K562 (cell line): Measurements from ENCODE around the gene PPP1R9B. TPM values are rescaled to one million over a fixed set of nuclear protein-coding genes. Genes with fewer than 3 reads are reported as not detected.

Experiments
- CHD7 ChIP-seq: fragments of 200-600 bp; sonication (generic); IDR thresholded peaks from one replicate; pipeline ENCODE4 v1.6.1; 2012; ENCODE audit warnings: mild to moderate bottlenecking, low read depth, low read length, inconsistent platforms
- CLOCK ChIP-seq: fragments of 250-450 bp; sonication (Bioruptor Pico); IDR thresholded peaks from 2 replicates; pipeline ENCODE4 v1.4.0; 2020; ENCODE audit warnings: mild to moderate bottlenecking, moderate library complexity, borderline replicate concordance
- HDAC1 ChIP-seq, 2 experiments: fragments of 450-650 bp; IDR thresholded peaks; 2 replicates each; pipeline ENCODE4 v1.6.1; 2016 to 2017; ENCODE audit warnings: inconsistent platforms in 1 of 2, mild to moderate bottlenecking in 1 of 2, moderate library complexity in 1 of 2
- HLTF ChIP-seq: fragments of 450-650 bp; IDR thresholded peaks from 2 replicates; pipeline ENCODE4 v1.6.1; 2016
- KLF10 ChIP-seq: fragments of 250-450 bp; sonication (Bioruptor Pico); IDR thresholded peaks from 2 replicates; pipeline ENCODE4 v1.6.1; 2021; ENCODE audit warnings: matching md5 sums
- NFYB ChIP-seq: IDR thresholded peaks from 2 replicates; pipeline ENCODE4 v1.6.1; 2011; ENCODE audit warnings: mild to moderate bottlenecking, moderate library complexity; ENCODE audit not compliant: insufficient read length; ENCODE audit errors: extremely low read depth
- PRDM10 ChIP-seq: fragments of 450-650 bp; IDR thresholded peaks from 2 replicates; pipeline ENCODE4 v1.6.1; 2018; ENCODE audit not compliant: partially characterized antibody
- SREBF1 ChIP-seq: fragments of 150-350 bp; IDR thresholded peaks from 2 replicates; pipeline ENCODE4 v1.6.1; 2014; ENCODE audit warnings: antibody characterized with exemption, low read depth, low read length, borderline replicate concordance
- polyA plus RNA-seq, 8 experiments: library from polyadenylated mRNA; depleted of rRNA in 4 of 8; stranded (reverse) in 5 of 8; unstranded in 3 of 8; fragments of >200 nt; fragmentation: Nextera tagmentation in 2 of 8; fragmentation: Illumina TruSeq in 1 of 8; extraction: Ambion mirVana in 2 of 8; extraction: Trizol in 1 of 8; gene quantifications; 2 replicates each; pipeline versions ENCODE4 v1.2.1 to v1.2.3, GENCODE V29; 2011 to 2014; ENCODE audit warnings: inconsistent platforms in 1 of 8, missing spikeins in 1 of 8
- total RNA-seq, 7 experiments: library from RNA; depleted of rRNA in 6 of 7; stranded (reverse); fragments of >200 nt in 6 of 7; fragmentation: Illumina TruSeq in 2 of 7; extraction: Trizol in 2 of 7; gene quantifications; 2 replicates each; pipeline versions ENCODE4 v1.2.1 to v1.2.3, GENCODE V29; 2011 to 2021; ENCODE audit warnings: low replicate concordance in 1 of 7

PPP1R9B gene
- total and polyA plus RNA-seq, 9 of the 15 experiments (the other 6 are each of a cell fraction or from before 2014, with no cell fraction given), result 0.10 to 63.5 (median 24.7) TPM

GRCh38 chr17:50153650-50154575, 3.4 kb upstream of the PPP1R9B start (continued):
- TF ChIP-seq CHD7, result no peak
- TF ChIP-seq HLTF, result no peak
- no peak for TF ChIP-seq NFYB
- no peak for TF ChIP-seq KLF10
- no peak for TF ChIP-seq SREBF1
- peak in 1 of 2 experiments; percentile 57; a peak in 2 of 4 replicates for TF ChIP-seq HDAC1 (IDR thresholded peaks at IDR 0.05)
- TF ChIP-seq PRDM10, result no peak
- TF ChIP-seq CLOCK, result no peak
